ENCODE measurements around the gene OLFML3.
"Not testable (repeated sequence)": the region's sequence is repeated elsewhere in the genome, so short reads cannot be mapped to it uniquely, and the experiment has no call there.

OLFML3 gene

GRCh38 chr1:113978863-113979702, at the start of gene OLFML3:
Gene OLFML3 (plus strand): TSS chr1:113979474. CDS start chr1:113979517, 43 bp downstream.
- DNase-seq = peak; percentile 91 to 95 (median 92)

GRCh38 chr1:113929750-113930498, 49.4 kb upstream of the OLFML3 start:
- DNase-seq = peak; percentile 65 to 83 (median 75)

- peak; percentile 56 to 83 (median 59) for DNase-seq
Measured at GRCh38 chr1:113930499-113931161, 48.6 kb upstream of the OLFML3 start.

GRCh38 chr1:113931451-113931851, 47.8 kb upstream of the OLFML3 start:
- peak in 1 of 3 donors; percentile 34 for DNase-seq

- no peak for DNase-seq
Measured at GRCh38 chr1:113934006-113934405, 45.3 kb upstream of the OLFML3 start.

GRCh38 chr1:113934511-113935055, 44.7 kb upstream of the OLFML3 start:
- no peak for DNase-seq

- no peak for DNase-seq
Measured at GRCh38 chr1:113935176-113935575, 44.1 kb upstream of the OLFML3 start.

- no peak for DNase-seq
Measured at GRCh38 chr1:113935970-113936369, 43.3 kb upstream of the OLFML3 start.

GRCh38 chr1:113937146-113937545, 42.1 kb upstream of the OLFML3 start:
- no peak for DNase-seq

- no peak for DNase-seq
Measured at GRCh38 chr1:113938192-113938591, 41.1 kb upstream of the OLFML3 start.

- peak in 1 of 3 donors; percentile 32 for DNase-seq
Measured at GRCh38 chr1:113940365-113941244, 38.7 kb upstream of the OLFML3 start.

- DNase-seq = no peak
Measured at GRCh38 chr1:113941245-113941559, 38.1 kb upstream of the OLFML3 start.

GRCh38 chr1:113942527-113942926, 36.7 kb upstream of the OLFML3 start:
- no peak for DNase-seq

GRCh38 chr1:113943028-113943811, 36.1 kb upstream of the OLFML3 start:
- DNase-seq = peak; percentile 31 to 83 (median 79)

GRCh38 chr1:113945329-113945728, 33.9 kb upstream of the OLFML3 start:
- DNase-seq = no peak

- DNase-seq = no peak
Measured at GRCh38 chr1:113946112-113946511, 33.2 kb upstream of the OLFML3 start.

- DNase-seq = no peak
Measured at GRCh38 chr1:113946678-113947387, 32.4 kb upstream of the OLFML3 start.

- no peak for DNase-seq
Measured at GRCh38 chr1:113947388-113948107, 31.7 kb upstream of the OLFML3 start.

- not testable (repeated sequence) for DNase-seq
Measured at GRCh38 chr1:113948151-113948550, 31.1 kb upstream of the OLFML3 start.

- peak; percentile 23 to 33 (median 27) for DNase-seq
Measured at GRCh38 chr1:113949007-113949406, 30.3 kb upstream of the OLFML3 start.
